Measurements from ENCODE around the gene PDGFD.
"Not testable (repeated sequence)": the region's sequence is repeated elsewhere in the genome, so short reads cannot be mapped to it uniquely, and the experiment has no call there.

Gene PDGFD

GRCh38 chr11:104051778-104052177 is 112.2 kb downstream of the PDGFD start:
- no peak for DNase-seq

DNA sequence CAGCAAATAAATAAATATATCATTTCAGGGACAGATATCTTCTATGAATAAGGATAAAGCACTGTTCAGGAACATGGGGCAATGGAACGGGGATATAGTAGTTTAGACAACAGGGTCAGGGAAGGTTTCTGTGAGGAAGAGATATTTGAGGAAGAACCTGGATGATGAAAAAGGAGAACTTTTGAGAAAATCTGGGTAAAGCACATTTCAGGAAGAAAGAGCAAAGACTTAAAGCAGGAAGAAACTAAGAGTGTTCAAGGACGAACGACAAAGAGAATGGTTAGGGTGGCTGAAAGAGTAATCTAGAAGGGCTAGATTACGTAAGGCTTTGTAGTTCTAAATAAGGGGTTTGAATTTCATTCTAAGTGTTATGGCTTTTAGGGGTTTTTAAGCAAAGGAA is 114.8 kb downstream of the PDGFD start:
- DNase-seq = no peak

GRCh38 chr11:104046858-104047257 is 117.1 kb downstream of the PDGFD start:
- not testable (repeated sequence) for DNase-seq

- DNase-seq = no peak
Observed at GRCh38 chr11:104046331-104046730, 117.6 kb downstream of the PDGFD start.

- no peak for DNase-seq
Observed at GRCh38 chr11:104043678-104044239, 120.2 kb downstream of the PDGFD start.

DNA sequence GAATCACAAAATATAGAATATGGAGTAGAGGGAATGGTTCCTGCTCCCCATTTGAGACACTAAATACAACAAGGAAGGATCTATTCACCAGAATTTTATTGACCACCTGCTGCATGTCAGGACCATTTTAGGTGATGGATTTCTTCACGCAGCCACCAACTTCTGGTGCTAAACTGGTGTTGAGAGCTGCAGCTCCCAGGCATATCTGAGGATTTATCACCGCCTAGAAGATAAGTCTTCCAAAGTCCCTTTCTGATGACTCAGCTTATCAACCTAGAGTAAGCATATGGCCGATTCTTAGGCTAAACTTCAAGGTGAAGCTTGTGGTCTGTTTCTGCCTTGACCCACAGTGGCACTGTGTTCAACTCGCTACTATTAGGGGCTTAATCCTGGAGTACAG is 120.8 kb downstream of the PDGFD start:
- DNase-seq = no peak

DNA sequence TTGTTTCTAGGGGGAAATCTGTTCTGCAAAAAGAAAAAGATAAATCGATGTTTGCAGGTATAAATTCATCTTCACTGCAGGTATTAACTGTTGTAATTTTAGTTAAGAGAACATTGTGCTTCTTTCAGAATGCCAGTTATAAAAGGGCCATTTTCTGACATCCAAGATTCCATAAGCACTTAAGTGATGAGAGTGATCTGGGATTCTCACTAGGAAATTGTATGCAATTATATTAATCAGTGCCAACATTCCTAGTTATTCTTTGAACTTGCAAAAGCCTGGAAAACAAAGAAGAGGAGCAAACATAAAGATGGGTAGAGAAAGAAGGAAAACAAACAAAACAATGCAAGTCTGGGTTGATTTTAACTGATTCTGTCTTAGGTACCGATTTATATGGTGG is 122.2 kb downstream of the PDGFD start:
- no peak for DNase-seq

DNA sequence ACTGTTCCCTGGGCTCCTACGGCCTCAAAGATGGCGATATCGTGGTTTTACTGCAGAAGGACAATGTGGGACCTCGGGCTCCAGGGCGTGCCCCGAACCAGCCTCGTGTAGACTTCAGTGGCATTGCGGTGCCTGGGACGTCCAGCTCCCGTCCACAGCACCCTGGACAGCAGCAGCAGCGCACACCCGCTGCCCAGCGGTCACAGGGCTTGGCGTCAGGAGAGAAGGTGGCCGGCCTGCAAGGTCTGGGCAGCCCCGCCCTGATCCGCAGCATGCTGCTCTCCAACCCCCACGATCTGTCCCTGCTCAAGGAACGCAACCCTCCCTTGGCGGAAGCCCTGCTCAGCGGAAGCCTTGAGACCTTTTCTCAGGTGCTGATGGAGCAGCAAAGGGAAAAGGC is 127.0 kb downstream of the PDGFD start:
- no peak for DNase-seq

DNA sequence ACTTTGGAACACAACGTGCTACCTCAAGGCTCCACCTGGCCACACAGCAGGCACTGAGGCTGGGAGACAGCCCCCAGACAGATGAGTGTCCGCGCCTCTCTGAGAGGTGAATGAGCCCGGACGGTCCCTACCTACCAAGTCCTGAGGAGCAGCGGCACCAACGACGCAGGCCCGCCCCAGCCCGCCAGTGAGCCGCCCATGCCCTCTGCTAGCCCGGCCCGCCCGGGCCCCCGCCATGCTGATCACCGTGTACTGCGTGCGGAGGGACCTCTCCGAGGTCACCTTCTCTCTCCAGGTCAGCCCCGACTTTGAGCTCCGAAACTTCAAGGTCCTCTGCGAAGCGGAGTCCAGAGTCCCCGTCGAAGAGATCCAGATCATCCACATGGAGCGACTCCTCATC is 127.4 kb downstream of the PDGFD start, which contains the start of gene DDI1:
TSS of gene DDI1 (plus strand) at position 53 of the 400 bp plus-strand sequence. CDS start at position 236, 183 bp downstream.
- no peak for DNase-seq

- no peak for DNase-seq
Observed at GRCh38 chr11:104033561-104033960, 130.4 kb downstream of the PDGFD start.

DNA sequence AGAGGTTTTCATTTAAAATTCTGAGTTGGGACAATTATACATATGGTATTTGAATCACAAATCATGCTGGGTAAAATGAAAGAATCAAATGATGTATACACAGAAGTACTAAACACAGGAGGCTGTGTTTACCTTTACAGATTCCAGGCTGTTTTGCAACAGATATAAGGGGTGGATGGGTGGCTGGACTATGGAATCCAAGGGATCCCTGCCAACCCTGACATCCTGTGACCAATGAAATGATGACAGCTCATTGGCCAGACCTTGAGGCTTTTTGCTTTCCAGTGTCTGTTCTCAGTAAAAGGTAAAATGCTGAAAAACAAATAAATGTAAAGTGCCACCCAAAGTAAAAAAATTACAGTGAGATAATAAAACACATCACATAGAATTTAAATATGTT is 130.8 kb downstream of the PDGFD start:
- no peak for DNase-seq

GRCh38 chr11:104028476-104029263 is 135.3 kb downstream of the PDGFD start:
- no peak for DNase-seq

GRCh38 chr11:104024572-104024971 is 139.4 kb downstream of the PDGFD start:
- DNase-seq = no peak

- no peak for DNase-seq
Observed at GRCh38 chr11:104015649-104016415, 148.1 kb downstream of the PDGFD start.

GRCh38 chr11:104011044-104011443 is 152.9 kb downstream of the PDGFD start:
- no peak for DNase-seq

DNA sequence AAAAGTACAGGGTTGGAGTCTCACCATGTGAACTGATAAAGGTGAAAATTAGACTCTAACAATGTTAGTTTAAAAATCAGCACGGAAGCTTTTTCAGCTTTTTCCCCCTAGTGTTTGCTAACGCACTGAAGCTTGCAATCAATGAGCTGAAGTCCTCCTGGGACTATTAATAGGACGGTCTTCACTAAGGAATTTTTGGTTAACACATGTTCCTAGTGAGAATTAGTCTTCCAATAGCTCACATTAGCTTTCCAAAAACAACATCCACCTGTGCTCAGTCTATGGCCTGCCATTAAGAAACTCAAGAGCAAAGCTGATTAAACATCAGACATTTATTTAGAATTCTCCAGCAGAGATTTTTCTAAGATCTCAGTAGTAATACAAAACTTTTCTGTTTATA is 154.2 kb downstream of the PDGFD start:
- no peak for DNase-seq

- DNase-seq = no peak
Observed at GRCh38 chr11:104005234-104005855, 158.6 kb downstream of the PDGFD start.

GRCh38 chr11:104003491-104003890 is 160.5 kb downstream of the PDGFD start:
- no peak for DNase-seq

GRCh38 chr11:104001561-104002056 is 162.3 kb downstream of the PDGFD start:
- DNase-seq = no peak

- DNase-seq = no peak
Observed at GRCh38 chr11:104000798-104001197, 163.1 kb downstream of the PDGFD start.

- no peak for DNase-seq
Observed at GRCh38 chr11:103998826-103999508, 165.0 kb downstream of the PDGFD start.

- no peak for DNase-seq
Observed at GRCh38 chr11:103997082-103997481, 166.9 kb downstream of the PDGFD start.

DNA sequence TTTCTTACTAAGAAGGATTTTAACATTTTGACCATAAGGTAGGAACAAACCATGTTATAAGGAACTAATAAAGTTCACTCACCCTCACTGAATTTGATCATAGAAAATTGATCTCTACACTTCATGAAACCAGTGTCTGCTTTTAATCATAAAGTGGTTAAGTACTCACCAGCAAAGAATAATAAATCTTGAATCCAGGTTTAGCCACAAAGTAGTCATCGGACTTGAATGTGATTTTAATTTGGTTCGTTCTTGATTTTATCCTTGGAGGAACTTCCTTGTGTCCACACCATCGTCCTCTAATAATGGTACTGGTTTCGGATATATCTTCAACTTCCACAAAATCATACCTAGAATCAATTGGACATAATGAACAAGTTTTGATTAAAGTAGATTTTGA is 168.1 kb downstream of the PDGFD start:
- DNase-seq = no peak
